GM12892 (cell line): ENCODE measurements around the gene BIRC2.
A peak's percentile ranks its signal among the peaks of the same experiment; 100 is the strongest.
"Not testable (repeated sequence)": the region's sequence is repeated elsewhere in the genome, so short reads cannot be mapped to it uniquely, and the experiment has no call there.

ENCODE experiments used
- DNase-seq: peaks from one replicate; pipeline ENCODE4 v3.0.0; 2011; ENCODE audit not compliant: insufficient read length
- FAIRE-seq: peaks from 2 replicates; lab custom pipeline; 2011; peaks lifted over from hg19 to GRCh38; lab: Jason Lieb, UNC
- POLR2A ChIP-seq: IDR thresholded peaks from 2 replicates; pipeline ENCODE4 v1.6.1; 2011; ENCODE audit warnings: low read depth, low read length, control low read depth
- POLR2AphosphoS5 ChIP-seq: IDR thresholded peaks from 2 replicates; pipeline ENCODE4 v1.6.1; 2011; ENCODE audit warnings: low read depth, low read length, control low read depth
- TAF1 ChIP-seq: IDR thresholded peaks from 2 replicates; pipeline ENCODE4 v1.6.1; 2011; ENCODE audit warnings: low read depth, mild to moderate bottlenecking, control low read depth, low read length, borderline replicate concordance

The BIRC2 gene

DNA sequence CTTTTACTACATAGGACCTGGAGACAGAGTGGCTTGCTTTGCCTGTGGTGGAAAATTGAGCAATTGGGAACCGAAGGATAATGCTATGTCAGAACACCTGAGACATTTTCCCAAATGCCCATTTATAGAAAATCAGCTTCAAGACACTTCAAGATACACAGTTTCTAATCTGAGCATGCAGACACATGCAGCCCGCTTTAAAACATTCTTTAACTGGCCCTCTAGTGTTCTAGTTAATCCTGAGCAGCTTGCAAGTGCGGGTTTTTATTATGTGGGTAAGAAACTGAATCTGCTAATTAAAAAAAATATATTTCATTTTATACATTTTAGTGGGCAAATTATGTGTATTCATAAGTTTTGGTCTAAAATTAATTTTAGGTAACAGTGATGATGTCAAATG is 21.9 kb upstream of the BIRC2 start:
- FAIRE-seq (no peak), DNase-seq (no peak)
- peak; percentile 8; the same call in 1 of the 2 replicates for TF ChIP-seq POLR2A
- TF ChIP-seq POLR2AphosphoS5, result no peak

DNA sequence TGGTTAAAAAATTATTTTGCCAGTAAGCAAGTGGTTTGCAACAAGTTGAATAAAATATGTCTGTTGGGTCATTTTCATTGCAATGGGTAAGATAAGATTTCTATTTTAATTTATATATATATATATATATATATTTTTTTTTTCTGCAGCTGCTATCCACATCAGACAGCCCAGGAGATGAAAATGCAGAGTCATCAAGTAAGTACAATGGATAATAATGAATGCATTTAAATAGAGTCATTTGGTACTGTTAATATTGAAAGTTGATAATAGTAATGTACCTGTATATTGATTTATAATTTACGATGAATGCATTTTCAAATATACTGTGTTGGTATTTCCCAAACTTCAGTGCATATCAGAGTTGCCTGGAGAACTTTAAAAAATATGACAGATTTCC is 18.3 kb upstream of the BIRC2 start:
- DNase-seq, result no peak
- TF ChIP-seq POLR2A (no peak), POLR2AphosphoS5 (no peak), TAF1 (no peak)
- no peak for FAIRE-seq

DNA sequence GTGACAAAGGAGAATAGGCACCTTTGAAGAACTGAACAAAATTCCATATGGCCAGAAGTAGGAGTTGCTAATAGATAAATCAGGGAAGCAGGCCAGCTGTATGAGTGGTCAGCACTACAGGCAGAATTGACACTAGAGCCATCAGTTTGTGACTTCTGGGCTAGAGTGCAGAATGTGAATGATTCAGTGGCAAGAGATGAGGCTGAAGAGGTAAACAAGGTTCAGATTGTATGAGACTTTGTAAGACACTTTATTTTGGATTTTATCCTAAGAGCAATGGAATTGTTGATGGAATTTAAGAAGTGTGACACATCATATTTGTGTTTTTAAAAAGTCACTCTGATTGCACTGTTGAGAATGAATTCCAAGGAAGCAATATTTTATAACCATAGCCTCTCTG is 16.8 kb upstream of the BIRC2 start:
- no peak for TF ChIP-seq TAF1
- no peak for TF ChIP-seq POLR2AphosphoS5
- TF ChIP-seq POLR2A, result no peak
- no peak for DNase-seq
- FAIRE-seq, result peak; percentile 73

DNA sequence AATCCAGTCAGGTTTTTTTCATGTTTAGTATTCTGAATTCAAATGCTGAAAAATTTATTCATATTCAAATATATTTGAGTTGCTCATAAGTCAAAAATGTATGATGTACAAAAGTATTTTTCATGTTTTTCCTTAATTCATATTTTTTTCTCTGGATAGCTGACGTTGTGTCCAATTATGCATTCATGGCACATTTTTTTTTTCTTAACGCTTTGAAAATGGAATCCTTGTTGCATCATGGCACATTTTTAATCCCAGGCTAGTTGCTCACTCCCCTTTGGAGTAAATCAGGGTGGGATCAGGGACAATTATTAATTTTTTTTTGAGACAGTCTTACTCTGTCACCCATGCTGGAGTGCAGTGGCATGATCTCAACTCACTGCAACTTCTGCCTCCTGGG is 15.7 kb upstream of the BIRC2 start:
- TF ChIP-seq TAF1 (no peak), POLR2A (no peak), POLR2AphosphoS5 (no peak)
- DNase-seq (no peak), FAIRE-seq (no peak)

DNA sequence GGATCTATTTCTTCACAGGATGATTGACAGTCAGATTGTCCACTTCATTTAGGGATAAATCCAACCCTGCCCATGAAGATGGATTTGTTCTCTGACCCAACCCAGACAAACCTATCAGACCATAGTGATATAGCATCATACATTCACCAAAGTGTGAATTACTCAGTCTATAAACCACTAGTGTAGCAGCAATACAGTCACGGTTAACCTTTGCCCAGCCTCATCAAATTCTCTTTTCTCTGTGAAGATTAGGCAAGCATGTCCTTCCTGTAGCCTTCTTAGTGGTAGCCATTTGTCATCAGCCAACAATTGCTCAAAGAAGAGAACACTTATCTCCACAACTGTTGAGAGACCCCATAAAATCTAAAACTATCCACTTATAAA is 14.4 kb upstream of the BIRC2 start:
- TF ChIP-seq POLR2A, result no peak
- TF ChIP-seq TAF1, result no peak
- no peak for TF ChIP-seq POLR2AphosphoS5
- no peak for DNase-seq
- no peak for FAIRE-seq

DNA sequence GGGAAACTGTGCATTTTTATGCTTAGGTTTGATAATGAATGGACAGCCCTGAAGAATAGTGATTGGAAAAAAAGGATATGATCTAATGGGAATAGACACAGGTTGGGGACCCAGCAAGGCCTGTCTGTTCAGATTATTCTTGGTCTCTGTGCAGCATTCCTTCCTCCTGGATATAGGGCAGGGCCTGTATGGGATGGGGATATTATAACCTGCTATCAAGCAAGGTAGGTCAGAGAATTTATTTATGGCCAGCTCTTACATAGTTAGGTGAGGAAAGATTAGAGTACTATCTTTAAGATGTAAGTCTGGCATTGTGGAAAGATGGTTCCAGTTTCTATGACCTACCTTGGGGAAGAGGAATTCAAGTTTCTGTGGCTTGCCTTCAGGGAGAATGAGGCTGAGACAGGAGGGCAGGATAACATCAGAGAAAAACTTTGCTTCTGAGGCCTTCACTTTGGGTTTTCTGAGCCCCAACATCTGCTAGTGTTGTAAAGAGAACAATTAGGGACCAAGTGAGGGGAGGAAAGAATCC is 8.5 kb upstream of the BIRC2 start:
- DNase-seq (no peak), FAIRE-seq (no peak)
- TF ChIP-seq POLR2AphosphoS5 (peak; percentile 65; the same call in 1 of the 2 replicates), TAF1 (no peak)

DNA sequence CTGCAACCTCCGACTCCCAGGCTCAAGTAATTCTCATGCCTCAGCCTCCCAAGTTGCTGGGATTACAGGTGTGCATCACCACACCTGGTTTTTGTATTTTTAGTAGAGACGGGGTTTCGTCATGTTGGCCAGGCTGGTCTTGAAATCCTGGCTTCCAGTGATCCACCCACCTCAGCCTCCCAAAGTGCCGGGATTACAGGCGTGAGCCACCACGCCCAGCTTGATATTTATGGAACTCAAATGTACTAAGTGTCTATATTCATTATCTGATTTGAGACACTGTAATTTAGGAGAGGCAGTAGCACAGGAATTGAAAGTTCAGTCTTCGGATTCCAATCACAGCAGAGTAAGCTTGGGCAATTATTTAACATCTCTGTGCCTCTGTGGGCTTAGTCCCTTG is 5.7 kb upstream of the BIRC2 start:
- FAIRE-seq, DNase-seq: not testable (repeated sequence)

DNA sequence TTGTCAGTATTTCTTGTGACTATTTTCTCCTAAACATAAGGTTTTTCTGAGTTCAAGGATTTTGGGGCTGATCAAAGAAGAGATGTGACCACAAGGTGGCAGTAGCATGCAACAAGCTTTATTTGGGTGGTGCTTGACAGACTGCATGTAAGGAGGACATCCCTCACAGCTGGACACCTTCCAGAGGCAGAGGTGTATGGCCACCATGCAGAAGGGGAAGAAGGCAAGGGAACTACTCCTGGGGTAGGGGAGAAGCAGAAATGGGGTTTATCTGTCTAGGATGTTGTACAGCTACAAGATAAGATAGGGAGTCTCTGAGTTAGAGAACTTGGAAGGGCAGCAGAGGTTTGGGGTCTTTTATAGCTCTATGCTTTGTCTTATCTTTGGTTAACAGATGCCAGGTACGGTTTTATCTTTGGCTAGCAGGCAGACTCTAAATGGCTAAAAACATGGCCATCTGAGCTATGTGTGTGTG is 5.1 kb upstream of the BIRC2 start:
- TF ChIP-seq POLR2AphosphoS5, result no peak
- no peak for TF ChIP-seq POLR2A
- no peak for TF ChIP-seq TAF1

DNA sequence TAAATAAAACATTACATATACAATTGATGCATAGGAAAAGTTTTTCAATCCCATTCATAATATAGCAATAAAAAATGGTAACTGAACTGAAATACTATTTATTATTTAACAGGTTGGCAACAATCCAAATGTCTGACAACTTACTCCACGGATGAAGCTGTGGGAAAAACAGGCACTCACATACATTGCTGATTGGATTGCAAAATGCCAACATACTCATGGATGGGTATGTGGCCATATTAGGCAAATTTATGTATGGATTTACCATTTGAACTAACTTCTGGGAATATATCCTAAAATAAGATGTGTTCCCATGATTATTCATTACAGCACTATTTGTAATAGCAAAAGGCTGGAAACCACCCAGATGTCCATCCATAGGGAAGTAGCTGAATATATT is 3.2 kb upstream of the BIRC2 start:
- no peak for TF ChIP-seq POLR2AphosphoS5
- no peak for TF ChIP-seq TAF1
- TF ChIP-seq POLR2A, result no peak
- DNase-seq, result no peak
- peak; percentile 50 for FAIRE-seq

More for the DNA sequence above, 5.1 kb upstream of the BIRC2 start:
- FAIRE-seq, result peak; percentile 100
- DNase-seq, result no peak

DNA sequence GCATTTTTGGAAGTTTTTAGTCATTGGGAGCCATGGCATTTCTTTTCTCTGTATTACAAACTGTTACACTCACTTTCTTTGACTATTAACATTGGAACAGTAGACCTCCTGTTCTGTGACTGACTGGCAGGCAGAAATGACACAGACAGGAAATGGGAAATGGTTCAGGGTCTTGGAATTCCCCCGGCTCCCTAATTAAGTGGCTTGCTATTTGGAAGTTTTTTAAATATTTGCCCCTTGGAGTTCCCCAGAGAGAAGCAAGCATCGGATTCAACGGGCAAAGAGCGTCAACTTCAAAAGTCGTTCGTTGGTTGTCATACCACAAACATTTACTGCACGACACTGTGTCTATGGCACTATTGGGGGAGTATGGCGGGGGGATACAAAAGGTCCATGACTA is 1.1 kb upstream of the BIRC2 start:
- no peak for DNase-seq
- peak; percentile 87 for FAIRE-seq
- TF ChIP-seq TAF1 (no peak), POLR2A (no peak; the same call in 1 of the 2 replicates), POLR2AphosphoS5 (no peak)

DNA sequence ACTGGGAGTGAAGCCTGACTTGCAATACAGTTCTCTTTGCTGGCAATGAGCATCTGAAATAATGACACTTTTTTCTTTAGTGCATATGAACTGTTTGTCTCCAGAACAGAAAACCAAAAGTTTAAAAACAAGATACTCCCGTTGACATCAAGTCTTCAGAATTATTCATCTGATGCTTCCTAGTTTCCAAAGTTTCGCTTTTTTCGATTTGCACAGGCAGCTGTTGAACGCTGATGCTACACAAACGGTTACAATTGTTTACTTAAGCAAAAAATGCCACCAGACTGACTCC is 612 bp upstream of the BIRC2 start:
- no peak for DNase-seq
- no peak for FAIRE-seq
- TF ChIP-seq TAF1, result no peak
- TF ChIP-seq POLR2A, result no peak
- TF ChIP-seq POLR2AphosphoS5, result no peak

DNA sequence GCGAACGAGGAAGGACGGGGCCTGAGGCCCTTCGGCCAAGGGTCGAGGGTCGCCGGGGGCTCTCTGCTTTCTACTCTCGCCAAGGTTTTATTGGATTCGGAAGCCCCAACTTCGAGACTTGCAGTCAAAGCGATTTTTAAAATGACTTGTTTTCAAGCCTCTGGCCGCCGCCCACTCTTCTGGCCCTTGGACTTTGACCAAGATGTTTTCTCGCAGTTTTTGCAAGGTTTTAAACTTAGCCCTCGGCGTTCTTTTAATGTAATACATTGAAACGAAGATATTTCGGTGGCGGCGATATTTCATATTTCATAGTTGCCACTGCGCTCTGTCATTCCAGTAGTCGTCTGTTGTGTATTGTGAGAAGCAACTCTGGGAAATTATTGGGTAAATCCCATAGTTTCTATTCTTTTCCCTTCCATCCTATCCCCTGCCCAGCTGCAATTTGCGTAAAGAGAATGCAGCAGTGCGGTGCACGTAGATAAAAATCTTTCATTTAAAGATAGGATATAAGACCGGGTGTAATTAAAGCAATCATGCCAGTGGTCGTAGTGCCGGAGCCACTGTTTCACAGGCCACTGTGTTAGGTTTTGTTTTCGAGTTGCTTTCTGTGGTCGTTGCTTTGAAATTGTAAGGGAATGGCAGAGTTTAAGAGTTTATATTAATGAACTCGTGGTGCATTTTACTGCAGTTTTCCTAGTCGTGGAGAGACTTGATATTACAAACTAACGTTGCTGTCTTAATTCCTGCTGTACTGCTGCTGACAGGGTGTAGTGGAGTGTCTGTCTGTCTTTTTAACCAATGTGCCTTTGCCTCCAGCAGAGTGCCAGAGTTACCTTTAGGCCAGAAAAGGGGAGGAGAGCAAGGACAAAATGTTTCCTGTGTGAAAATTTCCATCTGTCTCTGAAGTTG is 702 bp downstream of the BIRC2 start:
- TF ChIP-seq TAF1, result no peak
- TF ChIP-seq POLR2A, result no peak
- no peak; the same call in 1 of the 2 replicates for TF ChIP-seq POLR2AphosphoS5
- FAIRE-seq (no peak), DNase-seq (no peak)

DNA sequence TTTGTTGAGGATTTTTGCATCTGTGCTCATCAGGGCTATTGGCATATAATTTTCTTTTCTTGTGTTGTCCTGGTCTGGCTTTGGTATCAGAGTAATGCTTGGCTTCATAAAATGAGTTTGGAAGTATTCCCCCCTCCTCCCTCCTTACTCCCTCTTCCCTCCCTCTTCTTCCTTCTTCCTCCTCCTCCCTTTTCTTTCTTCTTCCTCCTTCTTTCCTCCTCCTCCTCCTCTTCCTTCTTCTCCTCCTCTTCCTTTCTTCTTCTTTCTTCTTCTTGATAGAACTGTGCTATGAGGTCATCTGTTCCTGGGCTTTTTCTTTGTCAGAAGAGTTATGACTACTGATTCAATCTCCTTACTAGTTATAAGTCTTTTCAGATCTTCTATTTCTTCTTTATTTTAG is 10.1 kb downstream of the BIRC2 start:
- DNase-seq (no peak), FAIRE-seq (peak; percentile 33)
- TF ChIP-seq TAF1, result no peak
- no peak for TF ChIP-seq POLR2A
- no peak for TF ChIP-seq POLR2AphosphoS5
